Progenitor cell of endocrine pancreas (in vitro differentiated cells): ENCODE results near the gene FGR. TPM values are rescaled to one million over a fixed set of nuclear protein-coding genes. Genes with fewer than 3 reads are reported as not detected.

Experiments used
- DNase-seq: peaks from one replicate; pipeline ENCODE4 v3.0.0; 2021; ENCODE audit warnings: low spot score; ENCODE audit not compliant: unreplicated experiment
- H3K27ac Mint-ChIP-seq: 2 replicates; pipeline ENCODE4 v1.8.0; 2021; ENCODE audit warnings: mild to moderate bottlenecking, moderate library complexity, mixed read lengths
- H3K27me3 Mint-ChIP-seq: 2 replicates; pipeline ENCODE4 v1.8.0; 2021; ENCODE audit warnings: mixed read lengths
- H3K36me3 Mint-ChIP-seq: 2 replicates; pipeline ENCODE4 v1.8.0; 2022; ENCODE audit warnings: mixed read lengths; ENCODE audit not compliant: insufficient read depth
- H3K4me1 Mint-ChIP-seq: 2 replicates; pipeline ENCODE4 v1.8.0; 2021; ENCODE audit warnings: low read depth, mixed read lengths
- H3K4me3 Mint-ChIP-seq: 2 replicates; pipeline ENCODE4 v1.8.0; 2021; ENCODE audit warnings: low read depth, mild to moderate bottlenecking, moderate library complexity, mixed read lengths
- H3K9me3 Mint-ChIP-seq: 2 replicates; pipeline ENCODE4 v1.8.0; 2021; ENCODE audit warnings: low read depth, mixed read lengths
- CTCF ChIP-seq: fragments of 200-600 bp; sonication (generic); IDR thresholded peaks from one replicate; pipeline ENCODE4 v1.5.0; 2021; ENCODE audit warnings: antibody characterized with exemption, mild to moderate bottlenecking; ENCODE audit not compliant: unreplicated experiment
- total RNA-seq: library from RNA; stranded (reverse); gene quantifications from 2 replicates; pipeline ENCODE4 v1.2.1, GENCODE V29; 2021

The FGR gene
- total RNA-seq, 1 donor from 2014 or later, result not detected

DNA sequence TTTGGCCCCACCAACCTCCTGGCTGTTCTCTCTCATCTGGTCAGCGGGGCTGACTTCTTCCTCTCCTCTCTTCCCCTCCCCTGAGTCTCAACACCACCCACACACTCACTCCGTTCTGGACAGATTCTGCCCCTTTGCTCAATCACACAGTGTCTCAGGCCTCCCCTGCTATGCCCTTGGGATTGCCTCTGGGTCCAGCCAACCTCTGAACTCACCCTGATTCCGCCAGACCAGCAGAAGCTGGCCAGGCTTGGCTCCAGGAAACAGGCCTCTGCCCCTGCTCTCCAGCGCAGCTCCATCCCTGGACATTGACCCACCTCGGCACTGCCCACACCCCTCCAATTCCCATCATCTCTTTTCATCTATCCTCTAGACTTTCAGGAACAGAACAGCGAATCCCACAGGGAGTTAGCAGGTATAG is 53.2 kb downstream of the FGR start:
- Mint-ChIP-seq H3K4me3 (no peak overlapping the region), H3K27ac (peak overlapping the region; percentile 34)

DNA sequence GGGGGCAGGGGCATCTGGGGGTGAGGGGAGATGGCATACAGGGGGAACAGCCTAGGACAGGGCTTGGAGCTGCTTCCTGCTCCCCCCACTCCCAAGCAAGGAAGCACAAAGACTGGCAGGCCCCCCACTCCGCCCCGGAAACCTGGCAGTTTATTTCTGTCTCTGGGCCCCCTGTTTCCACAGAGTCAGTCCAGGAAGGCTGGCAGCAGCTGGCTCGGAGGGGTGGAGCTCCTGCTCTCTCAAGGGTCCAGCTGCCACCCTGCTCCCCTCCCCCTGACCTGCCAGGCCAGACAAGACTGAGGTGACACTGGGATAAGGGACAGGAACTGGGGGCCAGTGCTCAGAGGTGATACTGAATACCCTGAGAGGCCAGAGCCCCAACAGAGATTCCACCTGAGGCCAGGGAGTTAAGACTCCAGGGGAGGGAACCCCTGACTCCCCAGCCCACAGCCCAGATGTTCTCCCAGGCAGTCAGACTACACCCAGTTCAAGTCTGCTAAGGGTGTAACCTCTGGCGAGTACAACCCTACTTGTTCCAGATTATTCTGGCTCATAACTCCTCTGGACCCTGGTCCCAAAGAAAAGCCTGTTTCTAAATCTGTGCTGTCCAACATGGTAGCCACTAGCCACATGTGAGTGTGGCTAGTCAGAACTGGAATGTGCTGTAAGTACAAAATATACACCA is 57.3 kb downstream of the FGR start:
- Mint-ChIP-seq H3K36me3 (peaks cover 4% of the 10 kb centered on the region), H3K9me3 (no peaks in the 10 kb centered on the region), H3K4me3 (no peak overlapping the region), H3K27ac (no peak overlapping the region), H3K4me1 (peaks cover 16% of the 10 kb centered on the region), H3K27me3 (no peaks in the 10 kb centered on the region)
- DNase-seq, result no peak
- TF ChIP-seq CTCF, result no peak

More for the DNA sequence above, 53.2 kb downstream of the FGR start:
- Mint-ChIP-seq H3K4me1 (peaks cover 3% of the 10 kb centered on the region), H3K27me3 (no peaks in the 10 kb centered on the region), H3K9me3 (no peaks in the 10 kb centered on the region), H3K36me3 (peaks cover 6% of the 10 kb centered on the region)
- no peak for DNase-seq
- TF ChIP-seq CTCF, result no peak

DNA sequence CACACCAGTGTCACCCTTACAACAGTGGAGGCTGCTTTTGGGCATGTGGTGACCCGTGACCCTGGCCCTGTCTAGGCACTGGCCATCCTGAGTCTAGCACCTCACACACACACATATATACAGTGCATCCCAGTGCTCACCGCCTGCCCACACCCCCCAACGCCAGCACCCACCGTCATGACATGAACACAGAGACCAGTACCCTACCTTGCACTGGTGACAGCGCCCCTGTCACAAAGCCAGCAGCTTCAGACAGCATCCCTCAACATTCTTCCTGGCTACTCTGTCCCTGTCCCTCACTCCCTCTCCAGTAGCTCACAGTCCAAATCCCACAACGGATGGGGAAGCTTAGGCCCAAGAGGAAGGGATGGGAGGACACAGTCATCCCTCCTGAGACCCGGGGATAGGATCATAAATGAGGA is 58.2 kb downstream of the FGR start:
- DNase-seq, result no peak
- H3K36me3 Mint-ChIP-seq, result peaks cover 1% of the 10 kb centered on the region
- no peaks in the 10 kb centered on the region for H3K27me3 Mint-ChIP-seq
- H3K27ac Mint-ChIP-seq, result no peak overlapping the region
- TF ChIP-seq CTCF, result no peak
- no peak overlapping the region for H3K4me3 Mint-ChIP-seq
- H3K9me3 Mint-ChIP-seq, result no peaks in the 10 kb centered on the region
- peaks cover 24% of the 10 kb centered on the region for H3K4me1 Mint-ChIP-seq

DNA sequence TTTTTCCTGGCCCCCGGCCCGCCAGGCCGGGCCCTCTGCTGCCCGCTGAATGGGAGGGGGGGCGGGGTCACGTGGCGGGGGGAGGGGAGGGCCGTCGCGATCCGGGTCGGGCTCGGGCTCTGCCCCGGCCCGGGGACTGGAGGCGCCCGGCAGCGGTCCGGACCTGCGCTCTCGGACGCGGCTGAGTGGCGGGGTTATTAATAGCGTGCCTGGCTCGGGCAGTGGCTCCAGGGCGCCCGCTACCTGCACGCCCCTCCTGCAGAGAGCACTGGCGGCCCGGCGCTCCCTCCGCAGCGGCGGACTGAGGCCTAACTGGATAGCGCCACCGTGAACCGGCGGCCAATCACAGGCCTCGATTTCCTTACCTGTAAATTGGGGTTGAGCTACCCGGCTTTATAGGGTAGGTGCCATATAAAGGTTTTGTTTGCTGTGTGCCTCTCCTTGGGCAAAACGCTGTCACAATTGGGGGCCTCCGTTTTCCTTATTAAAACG is 59.1 kb downstream of the FGR start:
- DNase-seq, result peak; percentile 59
- Mint-ChIP-seq H3K36me3 (no peaks in the 10 kb centered on the region), H3K9me3 (no peaks in the 10 kb centered on the region), H3K27ac (no peak overlapping the region), H3K4me3 (peak overlapping the region; percentile 2), H3K4me1 (peaks cover 30% of the 10 kb centered on the region), H3K27me3 (no peaks in the 10 kb centered on the region)
- no peak for TF ChIP-seq CTCF

- Mint-ChIP-seq H3K4me1 (peaks cover 37% of the 10 kb centered on the region), H3K36me3 (no peaks in the 10 kb centered on the region), H3K9me3 (no peaks in the 10 kb centered on the region), H3K27me3 (no peaks in the 10 kb centered on the region), H3K27ac (peak overlapping the region; percentile 87), H3K4me3 (peak overlapping the region; percentile 24)
- peak; percentile 60 for TF ChIP-seq CTCF
- DNase-seq, result peak; percentile 60
Measured at GRCh38 chr1:27574871-27575831, 59.8 kb downstream of the FGR start.
